ENCODE data around the gene HYAL3. TPM values are rescaled to one million over a fixed set of nuclear protein-coding genes. Genes with fewer than 3 reads are reported as not detected.

Gene HYAL3
- total RNA-seq, 1 donor from 2014 or later = 3.6 TPM

GRCh38 chr3:50250514-50250913 is 48.7 kb downstream of the HYAL3 start:
- Mint-ChIP-seq H3K27ac (peak overlapping the region; percentile 26), H3K4me3 (ENCODE audit: low read depth) (no peak overlapping the region), H3K9me3 (ENCODE audit: low read depth) (no peaks in the 10 kb centered on the region), H3K36me3 (ENCODE audit: insufficient read depth) (peaks cover 2% of the 10 kb centered on the region), H3K27me3 (no peaks in the 10 kb centered on the region), H3K4me1 (ENCODE audit: low read depth) (peaks cover 16% of the 10 kb centered on the region)
- DNase-seq (ENCODE audit: low spot score, unreplicated experiment) = no peak
- TF ChIP-seq CTCF (IDR thresholded peaks at IDR 0.05; ENCODE audit: unreplicated experiment) = no peak

GRCh38 chr3:50249457-50249856 is 49.7 kb downstream of the HYAL3 start:
- Mint-ChIP-seq H3K9me3 (ENCODE audit: low read depth) (no peaks in the 10 kb centered on the region), H3K27ac (no peak overlapping the region), H3K4me1 (ENCODE audit: low read depth) (peaks cover 20% of the 10 kb centered on the region), H3K4me3 (ENCODE audit: low read depth) (no peak overlapping the region), H3K36me3 (ENCODE audit: insufficient read depth) (peaks cover 2% of the 10 kb centered on the region), H3K27me3 (no peaks in the 10 kb centered on the region)
- DNase-seq (ENCODE audit: low spot score, unreplicated experiment) = no peak
- no peak for TF ChIP-seq CTCF (IDR thresholded peaks at IDR 0.05; ENCODE audit: unreplicated experiment)

- H3K36me3 Mint-ChIP-seq (ENCODE audit: insufficient read depth) = peaks cover 4% of the 10 kb centered on the region
- H3K4me1 Mint-ChIP-seq (ENCODE audit: low read depth) = peaks cover 20% of the 10 kb centered on the region
- H3K4me3 Mint-ChIP-seq (ENCODE audit: low read depth) = no peak overlapping the region
- TF ChIP-seq CTCF (IDR thresholded peaks at IDR 0.05; ENCODE audit: unreplicated experiment) = no peak
- H3K27ac Mint-ChIP-seq = peak overlapping the region; percentile 78
- no peaks in the 10 kb centered on the region for H3K27me3 Mint-ChIP-seq
- no peak for DNase-seq (ENCODE audit: low spot score, unreplicated experiment)
- no peaks in the 10 kb centered on the region for H3K9me3 Mint-ChIP-seq (ENCODE audit: low read depth)
Observed at GRCh38 chr3:50248387-50248786, 50.8 kb downstream of the HYAL3 start.

- H3K27ac Mint-ChIP-seq = peak overlapping the region; percentile 91
Observed at GRCh38 chr3:50246517-50246954, 52.7 kb downstream of the HYAL3 start.

GRCh38 chr3:50245831-50246516 is 53.2 kb downstream of the HYAL3 start:
- Mint-ChIP-seq H3K4me1 (ENCODE audit: low read depth) (peaks cover 30% of the 10 kb centered on the region), H3K27me3 (no peaks in the 10 kb centered on the region), H3K9me3 (ENCODE audit: low read depth) (no peaks in the 10 kb centered on the region), H3K4me3 (ENCODE audit: low read depth) (peak overlapping the region; percentile 37), H3K36me3 (ENCODE audit: insufficient read depth) (peaks cover 2% of the 10 kb centered on the region), H3K27ac (peak overlapping the region; percentile 91)
- peak; percentile 99 for TF ChIP-seq CTCF (IDR thresholded peaks at IDR 0.05; ENCODE audit: unreplicated experiment)
- peak; percentile 97 for DNase-seq (ENCODE audit: low spot score, unreplicated experiment)

More at GRCh38 chr3:50246517-50246954, 52.7 kb downstream of the HYAL3 start:
- no peaks in the 10 kb centered on the region for H3K27me3 Mint-ChIP-seq
- TF ChIP-seq CTCF (IDR thresholded peaks at IDR 0.05; ENCODE audit: unreplicated experiment) = peak; percentile 5
- no peaks in the 10 kb centered on the region for H3K9me3 Mint-ChIP-seq (ENCODE audit: low read depth)
- peak overlapping the region; percentile 24 for H3K4me3 Mint-ChIP-seq (ENCODE audit: low read depth)
- peaks cover 25% of the 10 kb centered on the region for H3K4me1 Mint-ChIP-seq (ENCODE audit: low read depth)
- peaks cover 4% of the 10 kb centered on the region for H3K36me3 Mint-ChIP-seq (ENCODE audit: insufficient read depth)
- DNase-seq (ENCODE audit: low spot score, unreplicated experiment) = no peak

All from progenitor cell of endocrine pancreas (in vitro differentiated cells).